NCI-H510A (cell line): ENCODE data around the gene BRIP1.
"Not testable (repeated sequence)": the region's sequence is repeated elsewhere in the genome, so short reads cannot be mapped to it uniquely, and the experiment has no call there.

ENCODE experiments used
- DNase-seq: peaks from one replicate; lab custom pipeline; 2025; lab: John Stamatoyannopoulos, UW

The BRIP1 gene

GRCh38 chr17:61863801-61864126 is 436 bp upstream of the BRIP1 start:
- DNase-seq: no peak

GRCh38 chr17:61862105-61862574 is 1.2 kb downstream of the BRIP1 start:
- DNase-seq: no peak

DNA sequence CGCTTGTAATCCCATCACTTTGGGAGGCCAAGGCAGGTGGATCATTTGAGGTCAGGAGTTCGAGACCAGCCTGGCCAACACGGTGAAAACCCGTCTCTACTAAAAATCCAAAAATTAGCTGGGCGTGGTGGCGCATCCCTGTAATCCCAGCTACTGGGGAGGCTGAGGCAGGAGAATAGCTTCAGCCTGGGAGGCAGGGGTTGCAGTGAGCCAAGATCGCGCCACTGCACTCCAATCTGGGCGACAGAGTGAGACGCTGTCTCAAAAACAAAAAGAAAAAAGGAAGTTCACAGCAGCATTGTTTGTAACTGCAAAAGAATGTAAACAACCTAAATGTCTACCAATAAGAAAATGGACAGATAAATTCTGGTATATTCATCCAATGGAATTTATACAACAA is 2.9 kb downstream of the BRIP1 start:
- not testable (repeated sequence) for DNase-seq

- DNase-seq: no peak
Measured at GRCh38 chr17:61856035-61856434, 7.3 kb downstream of the BRIP1 start.

GRCh38 chr17:61852857-61853256 is 10.5 kb downstream of the BRIP1 start:
- no peak for DNase-seq

- no peak for DNase-seq
Measured at GRCh38 chr17:61849674-61850073, 13.7 kb downstream of the BRIP1 start.

DNA sequence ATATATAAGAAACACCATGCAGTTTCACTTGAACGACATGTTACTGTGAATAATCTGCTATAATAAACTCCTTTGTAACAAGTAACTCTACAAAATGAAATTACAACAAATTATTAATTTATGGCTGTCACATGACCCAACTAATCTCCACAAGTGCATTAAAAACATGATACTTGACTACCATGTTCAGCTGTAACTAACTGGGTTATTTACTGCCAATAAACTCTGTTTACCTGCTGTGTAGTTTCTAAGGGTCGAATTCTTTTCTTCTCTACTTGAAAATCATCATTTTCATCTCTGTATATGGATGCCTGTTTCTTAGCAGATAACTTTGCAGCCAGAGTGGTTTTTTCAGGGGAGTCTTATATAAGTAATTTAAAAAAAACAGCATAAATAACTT is 14.4 kb downstream of the BRIP1 start:
- DNase-seq: no peak

DNA sequence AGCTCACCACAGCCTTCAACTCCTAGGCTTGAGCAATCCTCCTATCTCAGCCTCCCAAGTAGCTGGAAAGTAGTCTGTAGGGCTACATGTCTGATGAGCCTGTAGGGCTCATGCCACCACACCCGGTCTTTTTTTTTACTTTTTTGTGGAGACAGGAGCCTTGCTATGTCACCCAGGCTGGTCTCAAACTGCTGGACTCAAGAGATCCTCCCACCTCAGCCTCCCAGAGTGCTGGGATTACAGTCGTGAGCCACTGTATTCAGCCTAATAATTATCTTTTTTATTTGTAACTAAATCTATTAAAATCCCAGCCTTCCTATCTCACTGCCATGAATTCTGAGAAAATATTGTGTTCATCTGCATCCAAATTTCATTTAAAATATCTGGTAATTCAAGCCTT is 15.1 kb downstream of the BRIP1 start:
- DNase-seq: no peak

DNA sequence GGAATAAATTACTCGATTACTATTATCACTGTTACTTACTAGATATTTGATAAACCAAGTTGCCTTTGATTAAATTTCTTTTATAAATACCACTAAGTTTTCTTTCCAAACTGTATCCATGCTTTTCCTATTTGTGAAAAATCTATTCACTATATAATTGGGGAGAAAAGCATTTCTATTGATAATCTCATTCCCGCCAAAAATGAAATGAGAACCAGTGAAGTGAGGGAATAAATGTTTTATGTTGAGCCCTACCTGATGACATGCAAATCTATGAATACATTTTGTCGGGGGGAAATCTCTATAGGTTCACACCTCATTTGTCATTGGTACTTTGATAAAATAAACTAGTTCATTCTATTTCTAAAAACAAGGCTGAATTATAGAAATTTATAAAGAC is 15.7 kb downstream of the BRIP1 start:
- DNase-seq: no peak

GRCh38 chr17:61846761-61847375 is 16.5 kb downstream of the BRIP1 start:
- DNase-seq: no peak

GRCh38 chr17:61846088-61846487 is 17.2 kb downstream of the BRIP1 start:
- DNase-seq: no peak

GRCh38 chr17:61843435-61843834 is 19.9 kb downstream of the BRIP1 start:
- DNase-seq: no peak

DNA sequence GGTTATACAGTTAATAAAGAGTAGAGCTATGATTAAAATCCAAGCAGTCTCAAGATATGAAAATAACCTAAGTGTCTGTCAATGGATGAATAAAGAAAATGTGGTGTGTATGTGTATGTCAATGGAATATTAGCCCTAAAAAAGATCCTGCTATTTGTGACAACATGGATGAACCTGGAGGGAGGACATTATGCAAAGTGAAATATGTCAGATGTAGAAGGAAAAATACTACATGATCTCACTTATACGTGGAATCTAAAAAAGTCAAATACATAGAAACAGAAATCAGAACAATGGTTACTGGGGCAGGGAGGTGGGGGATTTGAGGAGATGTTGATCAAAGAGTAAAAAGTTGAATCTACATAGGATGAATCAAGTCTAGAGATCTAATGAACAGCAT is 20.4 kb downstream of the BRIP1 start:
- DNase-seq: no peak

DNA sequence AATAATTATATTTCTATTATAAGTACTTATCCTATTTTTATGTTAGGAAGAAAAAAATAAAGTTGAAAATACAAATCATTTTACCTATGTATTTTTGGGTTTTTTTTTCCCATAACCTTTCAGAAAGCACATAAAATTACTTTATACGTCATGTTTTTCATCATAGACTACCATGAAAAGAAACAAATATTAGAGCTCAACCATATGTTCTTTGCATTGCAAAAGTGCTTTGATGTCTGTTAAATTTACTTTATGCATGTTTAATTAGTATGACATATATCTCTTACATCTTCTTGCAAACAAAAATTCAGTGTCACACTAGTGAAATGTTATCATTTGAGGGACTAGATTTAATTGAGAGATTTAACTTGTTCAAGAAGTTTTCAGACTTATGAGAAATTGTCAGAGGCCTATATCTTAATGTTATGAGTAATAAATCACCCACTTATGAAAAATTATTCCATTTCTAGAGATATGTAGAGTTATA is 24.0 kb downstream of the BRIP1 start:
- no peak for DNase-seq

- peak; percentile 40 for DNase-seq
Measured at GRCh38 chr17:61837175-61838051, 25.9 kb downstream of the BRIP1 start.

GRCh38 chr17:61836266-61837174 is 26.8 kb downstream of the BRIP1 start:
- no peak for DNase-seq

GRCh38 chr17:61835606-61836005 is 27.7 kb downstream of the BRIP1 start:
- DNase-seq: no peak

GRCh38 chr17:61834610-61835009 is 28.7 kb downstream of the BRIP1 start:
- DNase-seq: no peak

GRCh38 chr17:61833536-61834193 is 29.7 kb downstream of the BRIP1 start:
- DNase-seq: no peak

GRCh38 chr17:61832463-61832862 is 30.9 kb downstream of the BRIP1 start:
- DNase-seq: no peak

DNA sequence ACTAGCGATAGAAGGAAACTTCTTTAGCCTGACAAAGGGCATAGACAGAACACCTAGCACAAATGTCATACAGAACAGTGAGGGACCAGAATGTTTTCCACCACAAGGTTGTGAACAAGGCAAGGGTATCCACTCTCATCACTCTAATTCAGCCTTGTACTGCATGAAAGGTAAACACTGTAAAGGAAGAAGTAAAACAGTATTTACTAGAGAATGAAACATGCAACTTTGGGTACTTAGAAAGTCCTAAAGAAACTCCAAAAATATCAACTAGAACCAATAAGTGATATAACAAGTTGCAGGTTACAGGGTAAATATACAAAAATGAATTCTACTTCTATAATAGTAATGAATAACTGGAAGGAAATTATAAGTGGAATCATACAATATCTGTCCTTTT is 32.2 kb downstream of the BRIP1 start:
- no peak for DNase-seq

GRCh38 chr17:61828694-61829093 is 34.6 kb downstream of the BRIP1 start:
- no peak for DNase-seq
